Panc1 (cell line): ENCODE measurements around the gene CERS5.

ENCODE experiments used
- POLR2AphosphoS5 ChIP-seq: IDR thresholded peaks from 2 replicates; pipeline ENCODE4 v1.6.1; 2012; ENCODE audit warnings: mild to moderate bottlenecking, low read depth, low read length, moderate library complexity
- SIN3A ChIP-seq: IDR thresholded peaks from 2 replicates; pipeline ENCODE4 v1.6.1; 2012; ENCODE audit warnings: low read depth, mild to moderate bottlenecking, low read length, moderate library complexity, borderline replicate concordance; ENCODE audit not compliant: insufficient read depth
- TF ChIP-seq, protein P1 (sequence below): fragments of 450-650 bp; IDR thresholded peaks from 2 replicates; pipeline ENCODE4 v1.5.1; 2017; ENCODE audit warnings: mild to moderate bottlenecking
- TF ChIP-seq, protein P2 (sequence below), 2 experiments: IDR thresholded peaks; 2 replicates each; pipeline ENCODE4 v1.6.1; 2011 to 2012; ENCODE audit warnings: low read depth in 2 of 2, control low read depth in 1 of 2, low read length in 1 of 2, mild to moderate bottlenecking in 1 of 2, moderate library complexity in 1 of 2; ENCODE audit not compliant: insufficient read depth in 1 of 2

DNA sequence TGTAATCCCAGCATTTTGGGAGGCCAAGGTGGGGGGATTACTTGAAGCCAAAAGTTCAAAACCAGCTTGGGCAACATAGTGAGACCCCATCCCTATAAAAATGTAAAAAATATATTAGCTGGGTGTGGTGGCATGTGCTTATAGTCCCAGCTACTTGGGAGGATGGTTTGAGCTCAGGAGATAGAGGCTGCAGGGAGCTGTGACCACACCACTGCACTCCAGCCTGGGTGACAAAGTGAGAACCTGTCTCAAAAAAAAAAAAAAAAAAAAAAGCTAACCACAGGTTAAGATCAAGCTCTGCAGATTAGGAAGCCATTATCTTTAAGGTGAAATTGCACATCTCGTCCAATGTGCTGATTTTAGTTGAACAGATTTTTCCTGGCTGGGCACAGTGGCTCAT is 23.7 kb upstream of the CERS5 start:
- TF ChIP-seq, protein P1, sequence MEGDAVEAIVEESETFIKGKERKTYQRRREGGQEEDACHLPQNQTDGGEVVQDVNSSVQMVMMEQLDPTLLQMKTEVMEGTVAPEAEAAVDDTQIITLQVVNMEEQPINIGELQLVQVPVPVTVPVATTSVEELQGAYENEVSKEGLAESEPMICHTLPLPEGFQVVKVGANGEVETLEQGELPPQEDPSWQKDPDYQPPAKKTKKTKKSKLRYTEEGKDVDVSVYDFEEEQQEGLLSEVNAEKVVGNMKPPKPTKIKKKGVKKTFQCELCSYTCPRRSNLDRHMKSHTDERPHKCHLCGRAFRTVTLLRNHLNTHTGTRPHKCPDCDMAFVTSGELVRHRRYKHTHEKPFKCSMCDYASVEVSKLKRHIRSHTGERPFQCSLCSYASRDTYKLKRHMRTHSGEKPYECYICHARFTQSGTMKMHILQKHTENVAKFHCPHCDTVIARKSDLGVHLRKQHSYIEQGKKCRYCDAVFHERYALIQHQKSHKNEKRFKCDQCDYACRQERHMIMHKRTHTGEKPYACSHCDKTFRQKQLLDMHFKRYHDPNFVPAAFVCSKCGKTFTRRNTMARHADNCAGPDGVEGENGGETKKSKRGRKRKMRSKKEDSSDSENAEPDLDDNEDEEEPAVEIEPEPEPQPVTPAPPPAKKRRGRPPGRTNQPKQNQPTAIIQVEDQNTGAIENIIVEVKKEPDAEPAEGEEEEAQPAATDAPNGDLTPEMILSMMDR = no peak
- TF ChIP-seq, protein P2, sequence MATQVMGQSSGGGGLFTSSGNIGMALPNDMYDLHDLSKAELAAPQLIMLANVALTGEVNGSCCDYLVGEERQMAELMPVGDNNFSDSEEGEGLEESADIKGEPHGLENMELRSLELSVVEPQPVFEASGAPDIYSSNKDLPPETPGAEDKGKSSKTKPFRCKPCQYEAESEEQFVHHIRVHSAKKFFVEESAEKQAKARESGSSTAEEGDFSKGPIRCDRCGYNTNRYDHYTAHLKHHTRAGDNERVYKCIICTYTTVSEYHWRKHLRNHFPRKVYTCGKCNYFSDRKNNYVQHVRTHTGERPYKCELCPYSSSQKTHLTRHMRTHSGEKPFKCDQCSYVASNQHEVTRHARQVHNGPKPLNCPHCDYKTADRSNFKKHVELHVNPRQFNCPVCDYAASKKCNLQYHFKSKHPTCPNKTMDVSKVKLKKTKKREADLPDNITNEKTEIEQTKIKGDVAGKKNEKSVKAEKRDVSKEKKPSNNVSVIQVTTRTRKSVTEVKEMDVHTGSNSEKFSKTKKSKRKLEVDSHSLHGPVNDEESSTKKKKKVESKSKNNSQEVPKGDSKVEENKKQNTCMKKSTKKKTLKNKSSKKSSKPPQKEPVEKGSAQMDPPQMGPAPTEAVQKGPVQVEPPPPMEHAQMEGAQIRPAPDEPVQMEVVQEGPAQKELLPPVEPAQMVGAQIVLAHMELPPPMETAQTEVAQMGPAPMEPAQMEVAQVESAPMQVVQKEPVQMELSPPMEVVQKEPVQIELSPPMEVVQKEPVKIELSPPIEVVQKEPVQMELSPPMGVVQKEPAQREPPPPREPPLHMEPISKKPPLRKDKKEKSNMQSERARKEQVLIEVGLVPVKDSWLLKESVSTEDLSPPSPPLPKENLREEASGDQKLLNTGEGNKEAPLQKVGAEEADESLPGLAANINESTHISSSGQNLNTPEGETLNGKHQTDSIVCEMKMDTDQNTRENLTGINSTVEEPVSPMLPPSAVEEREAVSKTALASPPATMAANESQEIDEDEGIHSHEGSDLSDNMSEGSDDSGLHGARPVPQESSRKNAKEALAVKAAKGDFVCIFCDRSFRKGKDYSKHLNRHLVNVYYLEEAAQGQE (IDR thresholded peaks at IDR 0.05; ENCODE audit: insufficient read depth in 1 of 2, low read depth in 2 of 2, low read length in 1 of 2) = no peak
- TF ChIP-seq POLR2AphosphoS5 (no peak), SIN3A (no peak)
